A549 treated with ZK216348 at 1 μM for 4 hours (cell line): Measurements from ENCODE around the gene COX17. TPM values are rescaled to one million over a fixed set of nuclear protein-coding genes. Genes with fewer than 3 reads are reported as not detected.

Source experiments
- total RNA-seq: library from RNA; stranded (reverse); fragments of 200-300 nt; extraction: Qiagen RNA extraction; gene quantifications from 5 replicates; pipeline ENCODE4 v1.2.3, GENCODE V29; 2022; ENCODE audit warnings: low read depth

The COX17 gene, protein sequence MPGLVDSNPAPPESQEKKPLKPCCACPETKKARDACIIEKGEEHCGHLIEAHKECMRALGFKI
- total RNA-seq = 90.1 to 128 TPM (median 107 TPM) in 5 replicates

DNA sequence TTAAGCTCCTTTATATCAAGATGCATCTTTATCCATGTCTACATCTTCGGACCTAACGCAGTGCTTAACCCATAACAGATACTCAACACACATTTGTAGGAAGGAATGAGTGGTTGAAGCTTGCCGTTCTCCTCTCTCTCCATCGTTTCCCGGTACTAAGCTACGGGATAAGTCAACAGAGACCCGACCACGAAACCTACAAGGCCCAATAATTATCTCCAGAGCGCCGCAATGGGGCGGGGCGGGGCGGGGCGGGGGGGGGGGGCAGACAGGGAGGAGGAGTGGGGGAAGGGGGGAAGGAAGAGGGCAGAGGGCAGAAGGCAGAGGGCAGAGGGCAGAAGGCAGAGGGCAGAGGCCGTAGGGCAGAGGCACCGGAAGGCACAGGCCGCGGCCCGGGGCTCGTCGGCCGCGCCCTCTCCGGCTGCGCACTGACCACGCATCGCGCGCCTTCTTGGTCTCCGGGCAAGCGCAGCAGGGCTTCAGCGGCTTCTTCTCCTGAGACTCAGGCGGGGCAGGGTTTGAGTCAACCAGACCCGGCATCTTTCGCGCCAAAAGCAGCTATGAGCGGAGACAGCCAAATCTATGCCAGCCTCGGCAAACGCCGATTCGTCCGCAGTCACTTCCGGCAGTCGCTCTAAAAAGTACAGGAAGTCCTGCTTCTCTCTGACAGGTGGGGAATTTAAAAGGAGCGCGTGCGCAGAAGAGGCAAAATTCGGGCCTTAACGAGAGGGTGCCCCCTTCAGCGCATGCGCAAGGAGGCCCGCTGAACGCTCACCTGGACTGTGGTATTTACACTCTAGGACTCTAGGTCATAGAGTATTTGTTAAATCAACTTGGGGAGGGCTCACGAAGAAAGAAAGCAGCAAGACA lies at the start of gene COX17:
Gene COX17 (minus strand): TSS at position 636 of the 870 bp plus-strand sequence. CDS start 96 bp downstream, at position 540.

DNA sequence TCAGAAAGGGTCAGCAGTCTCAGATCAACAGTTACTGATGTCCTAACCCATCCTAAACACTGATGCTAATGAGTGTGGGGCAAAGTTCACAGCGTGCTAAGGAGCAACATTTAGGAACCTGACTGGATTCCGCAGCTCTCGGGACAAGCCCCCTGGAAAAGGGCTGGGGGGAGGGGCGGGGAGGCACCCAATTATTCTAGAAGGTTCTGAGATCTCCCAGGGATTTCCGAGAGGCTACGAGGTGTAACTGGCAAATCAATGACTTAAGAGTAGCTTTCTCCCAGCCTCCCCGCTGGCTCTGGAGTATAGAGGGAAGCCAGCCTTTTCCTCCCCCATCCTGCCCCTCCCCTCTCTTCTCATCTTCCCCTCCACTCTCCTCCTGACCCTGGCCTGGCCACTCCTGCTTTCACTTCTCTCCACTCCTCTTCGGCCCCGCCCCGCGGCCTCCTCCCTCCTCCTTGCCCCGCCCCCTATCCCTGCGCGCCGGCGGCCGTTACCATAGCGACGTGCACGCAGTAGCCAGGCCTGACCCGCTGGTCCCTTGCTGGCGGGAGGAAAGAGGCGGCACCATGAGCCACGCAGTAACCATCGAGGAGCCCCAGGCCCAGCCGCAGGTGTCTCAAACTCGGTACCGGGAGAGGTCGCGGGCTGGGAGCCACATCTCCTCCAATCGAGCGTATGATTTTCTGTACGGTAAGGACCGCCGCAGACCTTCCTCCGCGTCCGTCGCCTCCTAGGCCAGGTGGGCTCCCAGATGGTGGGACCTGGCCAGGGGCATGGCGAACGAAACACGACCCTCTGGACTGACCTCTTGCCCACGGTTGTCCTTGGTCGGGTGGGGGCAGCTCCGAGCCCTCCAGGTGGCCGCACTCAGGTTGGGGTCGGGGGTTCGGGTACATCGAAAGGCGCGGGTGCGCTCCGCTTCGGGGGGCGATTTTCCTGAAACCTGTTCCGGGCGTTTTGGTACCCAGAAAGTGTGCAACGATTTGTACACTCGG lies 25.6 kb upstream of the COX17 start, which contains the start of gene CFAP91:
Gene CFAP91 (plus strand): TSS at position 493 of the 998 bp plus-strand sequence. CDS start 77 bp downstream, at position 570.

DNA sequence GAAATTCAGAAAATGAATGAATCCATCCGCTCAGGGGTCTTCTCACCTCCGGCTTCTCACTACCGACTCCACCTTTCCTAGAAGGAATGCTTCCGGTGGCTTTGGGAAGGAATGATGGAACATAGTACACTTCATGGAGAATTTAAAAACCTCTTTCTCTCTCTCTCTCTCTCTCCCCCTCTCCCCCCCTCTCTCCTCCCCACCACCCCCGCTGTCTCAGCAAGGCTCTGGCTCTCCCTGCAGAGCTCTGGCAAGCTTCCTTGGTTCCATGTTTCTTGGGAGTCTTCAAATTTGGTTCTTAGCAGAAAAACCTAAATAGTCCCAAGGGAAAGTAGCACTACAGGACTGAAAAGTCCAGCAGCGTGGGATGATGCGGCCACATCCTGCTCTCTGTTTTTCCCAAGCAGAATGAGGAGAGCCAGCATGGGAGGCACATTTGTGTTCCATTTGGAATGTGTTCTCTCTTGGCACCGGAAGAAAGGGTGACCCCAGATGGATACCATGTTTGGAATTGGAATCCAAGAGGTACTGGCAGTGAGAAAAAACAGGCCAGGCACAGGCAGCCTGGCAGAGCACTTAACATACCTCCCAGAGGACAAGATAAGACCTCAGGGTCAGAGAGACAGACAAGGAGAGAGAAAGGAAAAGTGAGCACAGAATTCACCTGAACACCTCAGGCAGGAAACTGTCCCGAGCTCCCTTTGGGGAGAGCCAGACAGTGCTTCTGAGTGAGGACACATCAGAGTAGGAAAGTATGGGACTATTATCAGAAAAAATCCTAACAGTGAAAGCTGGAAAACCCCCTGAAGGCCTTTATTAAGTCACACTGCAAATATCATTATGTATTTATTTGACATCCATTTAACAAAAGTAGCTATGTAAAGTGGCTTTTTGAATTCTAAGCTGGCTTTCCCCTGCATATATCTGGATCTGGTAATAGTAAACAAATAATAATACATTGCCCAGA lies 16.4 kb downstream of the COX17 start, which contains the start of gene POPDC2:
Gene POPDC2 (minus strand): TSS at position 116 of the 967 bp plus-strand sequence. CDS start 166 bp downstream, outside the sequence.

Other genes with a start within 250 kb of the COX17 start
- gene TMEM39A, start 213.8 kb downstream of the COX17 start, total RNA-seq = 14.6 to 27.8 TPM (median 22.9 TPM) in 5 replicates
- 7.6 to 10.4 TPM (median 8.6 TPM) in 5 replicates for gene POGLUT1, start 208.4 kb downstream of the COX17 start, total RNA-seq
- 65.5 to 87.2 TPM (median 77.8 TPM) in 5 replicates for gene TIMMDC1, start 178.9 kb downstream of the COX17 start, total RNA-seq
- gene CD80, start 117.8 kb downstream of the COX17 start, total RNA-seq = not detected in 5 replicates
- 2.3 to 3.7 TPM (median 2.9 TPM) in 5 replicates for gene ADPRH, start 97.9 kb downstream of the COX17 start, total RNA-seq
- gene PLA1A, start 79.5 kb downstream of the COX17 start, total RNA-seq = 0.21 to 0.38 TPM (median 0.21 TPM) in 5 replicates
- 0.13 to 0.73 TPM (median 0.37 TPM) in 4 of 5 replicates, not detected in the other for gene POPDC2, start 16.8 kb downstream of the COX17 start, total RNA-seq
- 0.12 to 1.4 TPM (median 0.57 TPM) in 5 replicates for gene CFAP91, start 25.6 kb upstream of the COX17 start, total RNA-seq
- gene NR1I2, start 104.7 kb upstream of the COX17 start, total RNA-seq = not detected in 5 replicates